Activated T-helper 2 cell treated with anti-CD3 and anti-CD28 coated beads, Interferon-gamma antibody, Interleukin-2, Interleukin-4, amounts not matched to agents 10 μg/mL and 5 μg/mL and 100 μg/mL, durations not matched to agents 14 hours and 24 hours and 36 hours (primary cell): Measurements from ENCODE around the gene PCBP3. TPM values are rescaled to one million over a fixed set of nuclear protein-coding genes. Genes with fewer than 3 reads are reported as not detected.

Experiments
- DNase-seq: peaks from one replicate; pipeline ENCODE4 v3.0.0; 2021; ENCODE audit warnings: low spot score
- H3K27ac Mint-ChIP-seq: one replicate; pipeline ENCODE4 v1.8.0; 2021; ENCODE audit warnings: mixed read lengths
- H3K27me3 Mint-ChIP-seq: one replicate; pipeline ENCODE4 v1.8.0; 2021; ENCODE audit warnings: low read depth, mixed read lengths
- H3K36me3 Mint-ChIP-seq: one replicate; pipeline ENCODE4 v1.8.0; 2021; ENCODE audit warnings: low read depth, mixed read lengths
- H3K4me1 Mint-ChIP-seq: one replicate; pipeline ENCODE4 v1.8.0; 2021; ENCODE audit warnings: low read depth, mixed read lengths
- H3K4me3 Mint-ChIP-seq: one replicate; pipeline ENCODE4 v1.8.0; 2021; ENCODE audit warnings: low read depth, mild to moderate bottlenecking, moderate library complexity, mixed read lengths
- H3K9me3 Mint-ChIP-seq: one replicate; pipeline ENCODE4 v1.8.0; 2021; ENCODE audit warnings: mixed read lengths
- intact Hi-C: fragments of 100-400 bp; cut with micrococcal nuclease; formaldehyde crosslinking; loops from one replicate; pipeline ENCODE4 v1.15.1; 2023
- total RNA-seq: library from RNA; stranded (reverse); gene quantifications from 2 replicates; pipeline ENCODE4 v1.2.3, GENCODE V29; 2022

Gene PCBP3
- total RNA-seq, 1 donor from 2014 or later = 6.9 TPM

GRCh38 chr21:45930792-45931191 is 287.3 kb downstream of the PCBP3 start:
- no peaks in the 10 kb centered on the region for H3K27me3 Mint-ChIP-seq
- no peaks in the 10 kb centered on the region for H3K36me3 Mint-ChIP-seq
- no peak for DNase-seq
- no peaks in the 10 kb centered on the region for H3K9me3 Mint-ChIP-seq
- H3K4me1 Mint-ChIP-seq = no peaks in the 10 kb centered on the region
- H3K27ac Mint-ChIP-seq = no peak overlapping the region
- intact Hi-C loops = no loop called here
- no peak overlapping the region for H3K4me3 Mint-ChIP-seq

GRCh38 chr21:45931397-45931969 is 288.0 kb downstream of the PCBP3 start:
- Mint-ChIP-seq H3K9me3 (no peaks in the 10 kb centered on the region), H3K4me3 (no peak overlapping the region), H3K27me3 (no peaks in the 10 kb centered on the region), H3K4me1 (no peaks in the 10 kb centered on the region), H3K36me3 (no peaks in the 10 kb centered on the region), H3K27ac (no peak overlapping the region)
- DNase-seq = no peak
- intact Hi-C loops = no loop called here

- DNase-seq = no peak
- Mint-ChIP-seq H3K4me1 (no peaks in the 10 kb centered on the region), H3K27ac (no peak overlapping the region), H3K4me3 (no peak overlapping the region), H3K27me3 (no peaks in the 10 kb centered on the region), H3K36me3 (no peaks in the 10 kb centered on the region), H3K9me3 (no peaks in the 10 kb centered on the region)
- intact Hi-C loops = no loop called here
Observed at GRCh38 chr21:45932922-45933502, 289.5 kb downstream of the PCBP3 start.

- DNase-seq = no peak
- intact Hi-C loops = no loop called here
- H3K9me3 Mint-ChIP-seq = no peaks in the 10 kb centered on the region
- no peaks in the 10 kb centered on the region for H3K36me3 Mint-ChIP-seq
- H3K4me3 Mint-ChIP-seq = no peak overlapping the region
- no peak overlapping the region for H3K27ac Mint-ChIP-seq
- no peaks in the 10 kb centered on the region for H3K4me1 Mint-ChIP-seq
- no peaks in the 10 kb centered on the region for H3K27me3 Mint-ChIP-seq
Observed at GRCh38 chr21:45934085-45934484, 290.6 kb downstream of the PCBP3 start.

GRCh38 chr21:45934554-45934953 is 291.0 kb downstream of the PCBP3 start:
- intact Hi-C loops = no loop called here
- no peak for DNase-seq
- Mint-ChIP-seq H3K27ac (no peak overlapping the region), H3K4me3 (no peak overlapping the region), H3K4me1 (no peaks in the 10 kb centered on the region), H3K9me3 (no peaks in the 10 kb centered on the region), H3K36me3 (no peaks in the 10 kb centered on the region), H3K27me3 (no peaks in the 10 kb centered on the region)

GRCh38 chr21:45935628-45936027 is 292.1 kb downstream of the PCBP3 start:
- H3K36me3 Mint-ChIP-seq = no peaks in the 10 kb centered on the region
- H3K27me3 Mint-ChIP-seq = no peaks in the 10 kb centered on the region
- no peak overlapping the region for H3K4me3 Mint-ChIP-seq
- no peaks in the 10 kb centered on the region for H3K9me3 Mint-ChIP-seq
- H3K27ac Mint-ChIP-seq = no peak overlapping the region
- H3K4me1 Mint-ChIP-seq = no peaks in the 10 kb centered on the region
- DNase-seq = no peak
- intact Hi-C loops = no loop called here

GRCh38 chr21:45937721-45938452 is 294.4 kb downstream of the PCBP3 start:
- Mint-ChIP-seq H3K27me3 (no peaks in the 10 kb centered on the region), H3K4me3 (no peak overlapping the region)

GRCh38 chr21:45938453-45938755 is 294.9 kb downstream of the PCBP3 start:
- Mint-ChIP-seq H3K27me3 (no peaks in the 10 kb centered on the region), H3K4me1 (no peaks in the 10 kb centered on the region), H3K4me3 (no peak overlapping the region), H3K27ac (no peak overlapping the region), H3K36me3 (no peaks in the 10 kb centered on the region), H3K9me3 (no peaks in the 10 kb centered on the region)
- no peak for DNase-seq
- intact Hi-C loops = no loop called here

More at GRCh38 chr21:45937721-45938452, 294.4 kb downstream of the PCBP3 start:
- H3K36me3 Mint-ChIP-seq = no peaks in the 10 kb centered on the region
- no peaks in the 10 kb centered on the region for H3K9me3 Mint-ChIP-seq
- DNase-seq = no peak
- H3K4me1 Mint-ChIP-seq = no peaks in the 10 kb centered on the region
- H3K27ac Mint-ChIP-seq = no peak overlapping the region
- intact Hi-C loops = no loop called here

GRCh38 chr21:45938811-45939520 is 295.4 kb downstream of the PCBP3 start:
- Mint-ChIP-seq H3K9me3 (no peaks in the 10 kb centered on the region), H3K4me1 (no peaks in the 10 kb centered on the region), H3K27me3 (no peaks in the 10 kb centered on the region), H3K4me3 (no peak overlapping the region), H3K36me3 (no peaks in the 10 kb centered on the region), H3K27ac (no peak overlapping the region)
- intact Hi-C loops = no loop called here
- no peak for DNase-seq

- Mint-ChIP-seq H3K36me3 (no peaks in the 10 kb centered on the region), H3K4me1 (no peaks in the 10 kb centered on the region), H3K27ac (no peak overlapping the region), H3K9me3 (no peaks in the 10 kb centered on the region), H3K4me3 (no peak overlapping the region), H3K27me3 (no peaks in the 10 kb centered on the region)
- DNase-seq = no peak
- intact Hi-C loops = no loop called here
Observed at GRCh38 chr21:45939521-45940045, 296.1 kb downstream of the PCBP3 start.

GRCh38 chr21:45940091-45940490 is 296.6 kb downstream of the PCBP3 start:
- H3K27ac Mint-ChIP-seq = no peak overlapping the region
- intact Hi-C loops = no loop called here
- no peak for DNase-seq
- H3K27me3 Mint-ChIP-seq = no peaks in the 10 kb centered on the region
- no peaks in the 10 kb centered on the region for H3K36me3 Mint-ChIP-seq
- no peaks in the 10 kb centered on the region for H3K4me1 Mint-ChIP-seq
- H3K9me3 Mint-ChIP-seq = no peaks in the 10 kb centered on the region
- H3K4me3 Mint-ChIP-seq = no peak overlapping the region

- no peaks in the 10 kb centered on the region for H3K36me3 Mint-ChIP-seq
- no peak for DNase-seq
- H3K9me3 Mint-ChIP-seq = no peaks in the 10 kb centered on the region
- H3K4me3 Mint-ChIP-seq = no peak overlapping the region
- no peaks in the 10 kb centered on the region for H3K4me1 Mint-ChIP-seq
- H3K27ac Mint-ChIP-seq = no peak overlapping the region
- intact Hi-C loops = no loop called here
- H3K27me3 Mint-ChIP-seq = no peaks in the 10 kb centered on the region
Observed at GRCh38 chr21:45940621-45941337, 297.3 kb downstream of the PCBP3 start.
